HL-60/S4 treated with phorbol 12-myristate 13-acetate at 8.2 ng/mL for 4 days and 3 days (cell line): ENCODE measurements around the gene GRID2.

ENCODE experiments used
- in situ Hi-C: fragments of 300-500 bp; cut with MboI; formaldehyde crosslinking; loops from 2 replicates; pipeline ENCODE4 v1.15.0; 2022; ENCODE audit warnings: low sequenced_read_pairs

Gene GRID2

GRCh38 chr4:92952426-92952825, 648.7 kb downstream of the GRID2 start:
- in situ Hi-C loops = no loop called here

GRCh38 chr4:92952897-92953296, 649.1 kb downstream of the GRID2 start:
- in situ Hi-C loops = no loop called here

GRCh38 chr4:92953462-92953861, 649.7 kb downstream of the GRID2 start:
- in situ Hi-C loops = no loop called here

DNA sequence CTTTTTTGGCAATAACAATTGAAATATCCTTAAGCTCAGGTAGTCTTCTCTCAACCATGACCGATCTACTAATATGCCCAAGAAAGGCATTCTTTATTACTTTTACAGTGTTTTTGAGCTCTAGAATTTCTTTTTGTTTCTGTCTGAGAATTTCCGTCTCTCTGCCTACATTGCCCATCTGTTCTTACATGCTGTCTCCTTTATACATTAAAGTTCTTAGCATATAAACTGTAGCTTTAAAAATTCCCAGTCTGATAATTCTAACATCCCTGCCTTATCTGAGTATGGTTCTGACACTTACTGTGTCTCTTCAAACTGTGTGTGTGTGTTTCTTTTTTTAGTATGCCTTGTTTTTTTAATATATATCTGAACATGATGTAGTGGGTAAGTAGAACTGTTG, 658.1 kb downstream of the GRID2 start:
- in situ Hi-C loops = no loop called here

DNA sequence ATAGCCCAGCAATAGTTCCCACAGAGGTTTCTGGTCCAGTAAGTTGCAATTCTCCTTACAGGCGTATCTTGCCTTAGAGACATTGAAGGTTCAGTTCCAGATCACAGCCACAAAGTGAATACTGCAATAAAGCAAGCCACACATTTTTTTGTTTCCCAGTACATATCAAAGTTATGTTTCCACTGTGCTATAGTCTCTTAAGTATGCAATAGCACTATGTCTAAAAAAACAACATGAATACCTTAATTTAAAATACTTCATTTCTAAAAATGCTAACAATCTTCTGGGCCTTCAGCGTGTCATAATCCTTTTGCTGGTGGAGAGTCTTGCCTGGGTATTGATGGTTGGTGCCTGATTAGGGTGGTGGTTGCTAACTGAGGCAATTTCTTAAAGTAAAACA, 659.1 kb downstream of the GRID2 start:
- in situ Hi-C loops = no loop called here

DNA sequence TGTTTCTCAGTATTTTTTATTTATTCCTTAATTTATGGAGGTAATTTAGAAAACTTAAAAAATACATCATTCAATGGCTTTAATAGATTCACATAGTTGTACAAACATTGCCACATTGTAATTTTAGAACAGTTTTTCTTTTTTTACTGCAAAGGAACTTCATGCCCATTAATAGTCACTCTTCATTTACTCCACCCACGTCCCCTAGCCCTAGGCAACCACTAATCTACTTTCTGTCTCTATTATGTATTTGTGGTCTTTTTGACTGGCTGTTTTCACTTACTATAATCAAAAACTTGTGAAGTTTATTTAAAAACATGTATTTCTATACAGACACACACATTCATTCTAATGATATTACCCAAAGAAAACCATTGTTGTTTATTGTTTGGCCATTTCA, 664.8 kb downstream of the GRID2 start:
- in situ Hi-C loops = no loop called here

- in situ Hi-C loops = no loop called here
These were observed 665.2 kb downstream of the GRID2 start for GRCh38 chr4:92968996-92969395.

GRCh38 chr4:92969650-92970379, 666.0 kb downstream of the GRID2 start:
- in situ Hi-C loops = no loop called here

DNA sequence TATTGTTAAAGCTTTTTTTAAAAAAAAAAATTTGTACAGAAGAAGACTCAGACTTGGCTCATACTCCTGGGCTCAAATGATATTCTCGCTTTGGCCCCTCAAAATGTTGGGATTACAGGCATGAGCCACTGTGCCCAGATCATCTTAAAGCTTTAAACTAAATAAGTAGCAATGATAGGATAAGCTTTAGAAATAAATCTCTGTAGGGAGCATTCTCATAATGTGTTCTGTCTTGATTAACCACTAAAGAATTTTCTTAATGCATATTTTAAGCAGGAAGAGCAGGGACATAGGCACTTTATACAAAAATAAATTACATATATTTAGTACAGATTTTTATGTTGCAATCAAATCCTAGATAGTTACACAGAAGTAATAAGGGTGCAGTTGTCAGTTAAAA, 667.2 kb downstream of the GRID2 start:
- in situ Hi-C loops = no loop called here

GRCh38 chr4:92988301-92988700, 684.5 kb downstream of the GRID2 start:
- in situ Hi-C loops = no loop called here

DNA sequence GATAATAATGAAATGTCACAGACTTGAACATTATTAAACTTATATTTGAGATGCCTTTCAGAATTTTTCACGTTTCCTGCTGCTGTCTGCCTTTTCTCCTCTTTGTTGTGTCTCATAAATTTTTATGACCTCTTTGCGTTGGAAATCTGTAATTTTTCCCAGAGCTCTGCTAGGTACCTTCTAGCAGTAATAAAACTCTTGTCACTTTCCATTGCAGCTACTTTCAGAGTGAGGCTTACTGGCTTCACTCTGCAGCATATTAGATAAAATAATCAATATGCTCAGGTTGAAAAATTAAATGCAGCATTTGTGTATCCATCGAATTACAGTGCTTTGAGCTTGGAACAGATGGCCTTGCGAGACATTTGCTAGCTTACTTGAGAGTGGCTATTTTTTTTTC, 689.0 kb downstream of the GRID2 start:
- in situ Hi-C loops = no loop called here

DNA sequence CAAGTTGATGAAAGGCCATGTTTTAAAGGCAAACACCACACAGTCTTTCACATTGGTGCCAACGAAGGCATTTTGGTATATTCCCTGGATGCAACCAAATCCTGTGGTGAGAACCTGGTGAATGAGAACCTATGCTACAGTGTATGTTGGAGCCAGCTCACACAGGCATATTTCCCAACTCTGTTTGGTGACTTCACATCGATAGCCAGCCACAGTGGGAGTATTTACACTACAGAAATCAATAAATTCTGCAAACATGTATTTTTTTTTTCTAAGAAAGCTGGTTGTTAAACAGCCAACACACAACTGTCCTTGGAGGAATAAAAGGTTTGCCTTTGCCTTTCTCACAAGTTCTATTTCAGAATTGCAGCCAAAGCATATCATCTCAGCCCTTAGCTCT, 691.0 kb downstream of the GRID2 start:
- in situ Hi-C loops = no loop called here

DNA sequence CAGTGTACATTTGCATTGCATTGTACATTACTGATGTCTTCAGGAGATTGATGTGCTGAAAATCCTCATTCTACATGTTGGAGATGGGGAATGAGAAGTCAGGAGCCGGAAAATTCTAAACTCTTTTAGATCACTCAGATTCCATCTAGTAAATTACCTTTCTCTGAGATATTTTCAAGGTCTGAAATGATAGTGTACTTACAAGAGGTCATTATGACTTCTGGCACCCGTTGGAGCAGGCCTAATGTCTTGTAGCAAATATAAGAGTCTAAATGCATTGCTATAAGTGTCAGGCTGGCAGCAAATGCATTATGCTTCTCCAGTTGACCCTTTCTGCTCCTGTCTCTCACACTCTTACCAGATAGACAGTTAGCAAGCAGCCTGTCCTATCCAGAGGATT, 692.8 kb downstream of the GRID2 start:
- in situ Hi-C loops = no loop called here

DNA sequence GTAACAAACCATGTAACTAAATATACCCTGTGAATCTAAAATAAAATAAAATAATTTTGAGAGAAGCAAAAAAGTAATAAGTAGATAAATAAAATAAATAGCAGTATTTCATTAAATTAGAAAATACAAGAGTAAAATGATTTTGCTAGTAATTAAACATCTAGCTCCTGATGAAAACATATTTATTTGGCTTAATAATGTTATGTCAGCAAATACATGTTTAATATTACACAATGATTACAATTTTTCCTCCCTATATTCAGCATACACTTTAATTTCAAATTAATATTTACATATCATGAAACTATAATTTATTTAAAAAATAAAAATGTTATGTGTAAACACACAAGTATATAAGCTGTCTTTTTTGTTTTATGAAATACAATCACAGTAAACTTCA, 697.1 kb downstream of the GRID2 start:
- in situ Hi-C loops = no loop called here

DNA sequence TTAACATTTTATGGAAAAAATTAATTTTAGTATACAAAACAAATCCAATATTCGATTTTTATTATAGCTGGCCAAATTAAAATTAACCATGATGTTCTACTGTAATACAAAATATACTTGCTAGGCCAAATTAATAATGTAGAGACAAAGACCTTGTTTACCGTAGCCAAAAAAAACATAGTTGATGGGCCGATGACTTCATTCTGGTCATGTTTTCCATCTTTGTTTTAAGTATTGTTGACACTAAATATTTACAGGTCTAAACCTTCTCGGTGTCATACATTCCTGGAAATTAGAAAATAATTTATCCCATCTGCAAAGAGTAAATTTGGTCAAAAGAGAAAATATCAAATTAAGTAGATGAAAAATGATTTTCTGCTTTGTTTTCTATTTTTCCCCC, 698.5 kb downstream of the GRID2 start:
- in situ Hi-C loops = no loop called here

DNA sequence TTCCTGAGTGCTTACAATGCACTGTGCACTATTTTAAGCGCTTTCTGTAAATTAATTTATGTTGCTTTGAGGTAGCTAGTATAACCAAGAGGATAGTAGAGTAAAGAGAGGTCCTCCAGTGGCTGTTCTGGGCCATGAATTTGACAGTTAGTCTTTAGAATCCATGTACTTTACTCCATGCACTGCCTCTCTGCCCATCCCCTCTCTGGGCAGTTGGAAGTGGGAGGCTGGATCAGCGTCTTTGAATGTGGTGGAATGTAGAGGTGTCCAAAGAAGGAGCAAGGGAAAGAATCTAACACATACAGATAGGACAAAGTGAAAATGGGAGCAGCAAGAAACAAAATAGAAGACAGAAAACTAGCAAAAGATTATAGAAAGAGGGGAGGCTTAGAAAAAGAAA, 712.6 kb downstream of the GRID2 start:
- in situ Hi-C loops = no loop called here

GRCh38 chr4:93018243-93018642, 714.5 kb downstream of the GRID2 start:
- in situ Hi-C loops = no loop called here

GRCh38 chr4:93018806-93019205, 715.0 kb downstream of the GRID2 start:
- in situ Hi-C loops = no loop called here

DNA sequence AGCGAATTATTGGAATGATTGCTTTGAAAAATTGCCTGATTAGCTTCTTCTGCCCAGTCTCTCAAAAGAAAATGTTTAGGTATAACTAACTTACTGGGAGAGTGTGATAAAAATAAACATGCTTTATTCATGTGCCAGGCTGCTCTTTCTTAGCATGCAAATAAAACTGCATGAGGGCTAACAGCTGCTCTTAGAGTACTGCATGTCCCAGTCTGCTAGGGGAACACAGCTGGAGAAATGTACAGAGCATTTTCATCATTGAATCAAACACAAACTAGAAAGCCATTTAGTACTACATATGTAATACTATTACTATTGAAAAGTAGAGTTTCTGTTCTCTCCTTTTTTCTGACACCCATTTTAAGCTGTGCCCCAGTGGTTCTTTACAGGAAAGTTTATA, 726.0 kb downstream of the GRID2 start:
- in situ Hi-C loops = no loop called here

DNA sequence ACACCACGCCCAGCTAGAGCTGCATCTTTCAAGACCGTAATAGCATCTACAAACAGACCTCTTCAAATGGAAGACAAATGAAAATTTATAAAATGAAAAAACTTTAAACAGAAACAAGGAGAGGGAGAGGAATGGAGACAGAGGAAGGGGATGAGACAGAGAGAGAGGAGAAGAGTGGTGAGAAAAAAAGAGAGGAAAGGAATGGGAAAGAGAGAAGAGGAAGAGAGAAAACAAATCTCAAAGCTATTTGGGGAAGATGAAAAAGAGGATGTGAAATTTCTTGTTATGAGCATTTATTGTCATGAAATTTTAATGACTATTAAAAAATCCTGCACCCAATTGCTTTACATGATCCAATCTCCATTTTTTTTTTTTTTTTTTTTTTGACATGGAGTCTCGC, 726.9 kb downstream of the GRID2 start:
- in situ Hi-C loops = no loop called here

DNA sequence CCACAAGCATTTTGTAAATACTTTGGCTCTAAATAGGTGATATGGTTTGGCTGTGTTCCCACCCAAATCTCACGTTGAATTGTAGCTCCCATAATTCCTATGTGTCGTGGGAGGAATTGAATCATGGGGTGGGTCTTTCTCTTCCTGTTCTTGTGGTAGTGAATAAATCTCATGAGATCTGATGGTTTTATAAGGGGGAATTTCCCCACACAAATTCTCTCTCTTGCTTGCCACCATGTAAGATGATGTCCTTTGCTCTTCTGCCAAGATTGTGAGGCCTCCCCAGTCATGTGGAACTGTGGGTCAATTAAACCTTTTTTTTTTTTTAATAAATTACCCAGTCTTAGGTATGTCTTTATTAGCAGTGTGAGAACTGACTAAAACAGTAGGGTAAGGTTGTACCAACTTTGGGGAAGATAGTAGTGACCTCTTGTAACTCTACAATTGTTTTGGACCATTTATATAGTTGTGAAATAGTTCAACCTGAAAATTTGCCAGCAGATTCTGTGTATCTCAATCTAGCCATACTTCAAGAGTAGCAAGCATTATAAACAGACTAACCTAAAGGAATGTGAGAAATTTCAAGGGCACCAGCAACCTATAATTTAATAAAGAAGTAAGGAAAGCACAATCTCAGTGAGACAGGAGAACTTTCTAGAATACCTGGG, 727.8 kb downstream of the GRID2 start:
- in situ Hi-C loops = no loop called here

GRCh38 chr4:93042746-93043145, 739.0 kb downstream of the GRID2 start:
- in situ Hi-C loops = no loop called here

DNA sequence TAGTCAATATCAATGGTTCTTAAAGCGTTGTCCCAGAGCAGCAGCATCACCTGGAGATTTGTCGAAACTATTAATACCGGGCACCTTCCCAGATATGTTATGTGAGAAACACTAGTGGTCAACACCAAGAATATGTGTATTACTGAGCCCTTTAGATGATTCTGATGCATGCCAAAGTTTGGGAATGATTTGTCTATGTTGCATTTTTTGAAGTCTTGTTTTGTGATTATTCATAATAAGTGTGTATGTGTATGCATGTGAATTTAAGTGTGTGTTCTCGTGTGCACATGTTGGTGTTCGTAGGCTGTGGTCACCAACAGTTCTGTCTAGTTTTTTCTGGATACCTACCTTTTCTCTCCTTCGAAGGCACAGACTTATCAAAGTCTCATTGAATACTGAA, 749.4 kb downstream of the GRID2 start:
- in situ Hi-C loops = no loop called here
